ENCODE data around the gene UBB. TPM values are rescaled to one million over a fixed set of nuclear protein-coding genes. Genes with fewer than 3 reads are reported as not detected.

UBB gene
- total and polyA plus RNA-seq, 7 donors = 892 to 2,667 (median 1,271) TPM

GRCh38 chr17:16349431-16349830 is 31.5 kb upstream of the UBB start:
- Histone ChIP-seq H3K4me3 (no peak overlapping the region), H3K36me3 (peaks cover 0 to 11% (median 2%) of the 10 kb centered on the region in 4 donors), H3K9me3 (no peaks in the 10 kb centered on the region), H3K27me3 (no peaks in the 10 kb centered on the region), H3K4me1 (peaks cover 0 to 14% (median 10%) of the 10 kb centered on the region in 4 donors), H3K27ac (no peak overlapping the region)
- intact Hi-C loops (cut with DNase I) = no loop called here
- WGBS, 2 donors = 91 to 97% methylated on average over 5 of the region's 5 CpGs
- DNase-seq = peak; percentile 45
- TF ChIP-seq CTCF (IDR thresholded peaks at IDR 0.05) (no peak), POLR2A (IDR thresholded peaks at IDR 0.05) (no peak), EP300 (IDR thresholded peaks at IDR 0.05) (no peak), POLR2AphosphoS5 (IDR thresholded peaks at IDR 0.05) (no peak)

- intact Hi-C loops (cut with DNase I) = loop anchor here (5.0 kb wide), 1 partner anchor 65 kb away; no protein-coding TSS in a partner anchor
- WGBS, 2 donors = 21 to 44% methylated on average over 10 of the region's 10 CpGs
- H3K4me3 ChIP-seq = peak overlapping the region; percentile 57 to 65 (median 60)
- no peak for TF ChIP-seq CTCF (IDR thresholded peaks at IDR 0.05)
- TF ChIP-seq EP300 (IDR thresholded peaks at IDR 0.05) = no peak
- TF ChIP-seq POLR2AphosphoS5 (IDR thresholded peaks at IDR 0.05) = no peak
- TF ChIP-seq POLR2A (IDR thresholded peaks at IDR 0.05) = no peak
- DNase-seq = no peak
- H3K9me3 ChIP-seq = no peaks in the 10 kb centered on the region
- H3K4me1 ChIP-seq = peaks cover 0 to 14% (median 10%) of the 10 kb centered on the region in 4 donors
- peak overlapping the region in 1 of 4 donors; percentile 68 for H3K27ac ChIP-seq
- peaks cover 0 to 11% (median 2%) of the 10 kb centered on the region in 4 donors for H3K36me3 ChIP-seq
- no peaks in the 10 kb centered on the region for H3K27me3 ChIP-seq
Measured at GRCh38 chr17:16351831-16352230, 29.1 kb upstream of the UBB start.

- peaks cover 0 to 11% (median 2%) of the 10 kb centered on the region in 4 donors for H3K36me3 ChIP-seq
- no peaks in the 10 kb centered on the region for H3K27me3 ChIP-seq
- peak overlapping the region; percentile 57 to 65 (median 60) for H3K4me3 ChIP-seq
- TF ChIP-seq POLR2A (IDR thresholded peaks at IDR 0.05) (no peak), POLR2AphosphoS5 (IDR thresholded peaks at IDR 0.05) (no peak), CTCF (IDR thresholded peaks at IDR 0.05) (no peak), EP300 (IDR thresholded peaks at IDR 0.05) (no peak)
- intact Hi-C loops (cut with DNase I) = loop anchor here (5.0 kb wide), 1 partner anchor 65 kb away; no protein-coding TSS in a partner anchor
- no peaks in the 10 kb centered on the region for H3K9me3 ChIP-seq
- WGBS, 2 donors = 1 to 5% methylated on average over 25 of the region's 25 CpGs
- H3K27ac ChIP-seq = peak overlapping the region in 3 of 4 donors; percentile 39 to 68 (median 66)
- peaks cover 0 to 14% (median 10%) of the 10 kb centered on the region in 4 donors for H3K4me1 ChIP-seq
- no peak for DNase-seq
Measured at GRCh38 chr17:16352303-16352666, 28.6 kb upstream of the UBB start.

- peak; percentile 70 for DNase-seq
- peaks cover 0 to 11% (median 2%) of the 10 kb centered on the region in 4 donors for H3K36me3 ChIP-seq
- intact Hi-C loops (cut with DNase I) = loop anchor here (5.0 kb wide), 1 partner anchor 65 kb away; no protein-coding TSS in a partner anchor
- TF ChIP-seq POLR2AphosphoS5 (IDR thresholded peaks at IDR 0.05) (peak in 1 of 4 donors; percentile 27), EP300 (IDR thresholded peaks at IDR 0.05) (no peak)
- H3K9me3 ChIP-seq = no peaks in the 10 kb centered on the region
- peak overlapping the region; percentile 57 to 65 (median 60) for H3K4me3 ChIP-seq
- peaks cover 0 to 14% (median 10%) of the 10 kb centered on the region in 4 donors for H3K4me1 ChIP-seq
- H3K27me3 ChIP-seq = no peaks in the 10 kb centered on the region
- 0 to 1% methylated on average over 75 of the region's 75 CpGs for WGBS, 2 donors
- peak overlapping the region; percentile 39 to 68 (median 66) for H3K27ac ChIP-seq
Measured at GRCh38 chr17:16352667-16353316, 28.1 kb upstream of the UBB start.
